WTC11 (cell line): ENCODE measurements around the gene MYH14.

Source experiments
- FOXJ3 ChIP-seq: sonication (generic); formaldehyde crosslinking; IDR thresholded peaks from 2 replicates; pipeline ENCODE4 v1.9.0; 2021; ENCODE audit warnings: missing genetic modification reagents, mild to moderate bottlenecking, borderline replicate concordance
- NR2C2 ChIP-seq: sonication (generic); formaldehyde crosslinking; IDR thresholded peaks from 2 replicates; pipeline ENCODE4 v1.8.0; 2022; ENCODE audit warnings: mild to moderate bottlenecking, missing genetic modification reagents
- SOX15 ChIP-seq: fragments of 250-450 bp; sonication (Bioruptor Pico); IDR thresholded peaks from 2 replicates; pipeline ENCODE4 v1.9.0; 2021; ENCODE audit warnings: mild to moderate bottlenecking
- TEAD4 ChIP-seq: sonication (generic); formaldehyde crosslinking; IDR thresholded peaks from 2 replicates; pipeline ENCODE4 v1.8.0; 2022; ENCODE audit warnings: mild to moderate bottlenecking, missing genetic modification reagents
- ZNF121 ChIP-seq: sonication (generic); formaldehyde crosslinking; IDR thresholded peaks from 2 replicates; pipeline ENCODE4 v1.8.0; 2023; ENCODE audit warnings: missing genetic modification reagents
- TF ChIP-seq, protein P1 (sequence below): fragments of 200-600 bp; IDR thresholded peaks from 2 replicates; pipeline ENCODE4 v1.8.0; 2022; ENCODE audit warnings: antibody characterized with exemption
- TF ChIP-seq, protein P2 (sequence below): sonication (generic); formaldehyde crosslinking; IDR thresholded peaks from 2 replicates; pipeline ENCODE4 v1.8.0; 2022; ENCODE audit warnings: missing genetic modification reagents
- TF ChIP-seq, protein P3 (sequence below): sonication (generic); formaldehyde crosslinking; IDR thresholded peaks from 2 replicates; pipeline ENCODE4 v1.8.1; 2023; ENCODE audit warnings: mild to moderate bottlenecking, missing genetic modification reagents, borderline replicate concordance
- TF ChIP-seq, protein P4 (sequence below): sonication (generic); formaldehyde crosslinking; IDR thresholded peaks from 2 replicates; pipeline ENCODE4 v1.8.1; 2023; ENCODE audit warnings: mild to moderate bottlenecking, missing genetic modification reagents, moderate library complexity
- TF ChIP-seq, protein P5 (sequence below): sonication (generic); formaldehyde crosslinking; IDR thresholded peaks from 2 replicates; pipeline ENCODE4 v1.8.1; 2023; ENCODE audit warnings: mild to moderate bottlenecking, moderate library complexity, missing genetic modification reagents
- TF ChIP-seq, protein P6 (sequence below): sonication (generic); formaldehyde crosslinking; IDR thresholded peaks from 2 replicates; pipeline ENCODE4 v1.8.0; 2023; ENCODE audit warnings: missing genetic modification reagents
- TF ChIP-seq, protein P7 (sequence below): sonication (generic); formaldehyde crosslinking; IDR thresholded peaks from 2 replicates; pipeline ENCODE4 v1.8.0; 2022; ENCODE audit warnings: mild to moderate bottlenecking, missing genetic modification reagents
- TF ChIP-seq, protein P8 (sequence below): sonication (generic); formaldehyde crosslinking; IDR thresholded peaks from 2 replicates; pipeline ENCODE4 v1.8.0; 2022; ENCODE audit warnings: mild to moderate bottlenecking, missing genetic modification reagents

DNA sequence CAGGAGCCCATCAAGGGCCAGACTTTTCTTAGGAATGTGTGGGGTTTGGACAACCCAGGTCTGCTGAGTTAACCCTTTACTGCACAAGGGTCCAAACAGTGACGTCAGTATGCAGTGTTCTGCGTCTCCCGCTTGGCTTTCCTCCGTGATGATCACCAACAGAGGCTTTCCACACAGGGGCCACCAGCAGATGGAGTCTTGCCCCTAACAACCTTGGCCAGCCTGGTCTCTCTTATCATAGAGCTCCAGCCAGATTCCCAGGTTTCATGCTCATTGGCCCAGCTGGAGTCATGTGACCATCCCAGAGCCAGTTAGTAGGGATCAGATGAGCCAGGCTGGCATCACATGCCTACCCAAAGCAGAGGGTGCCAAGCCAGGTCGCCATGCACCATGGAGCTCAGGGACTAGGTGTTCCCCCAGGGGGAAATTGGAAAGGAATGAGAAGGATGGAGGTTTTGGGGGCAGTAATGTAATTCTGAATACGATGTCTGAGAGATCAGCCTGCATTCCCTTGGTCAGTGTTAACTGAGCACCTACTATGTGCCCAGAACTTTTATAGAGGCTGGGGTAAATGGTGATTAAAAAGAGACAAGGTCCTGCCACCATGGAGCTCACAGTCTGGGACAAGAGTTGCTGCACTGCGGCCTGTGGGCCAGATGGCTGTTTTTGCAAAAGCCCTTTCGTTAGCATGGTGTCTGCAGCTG, 61.2 kb downstream of the MYH14 start:
- TF ChIP-seq, protein P1, sequence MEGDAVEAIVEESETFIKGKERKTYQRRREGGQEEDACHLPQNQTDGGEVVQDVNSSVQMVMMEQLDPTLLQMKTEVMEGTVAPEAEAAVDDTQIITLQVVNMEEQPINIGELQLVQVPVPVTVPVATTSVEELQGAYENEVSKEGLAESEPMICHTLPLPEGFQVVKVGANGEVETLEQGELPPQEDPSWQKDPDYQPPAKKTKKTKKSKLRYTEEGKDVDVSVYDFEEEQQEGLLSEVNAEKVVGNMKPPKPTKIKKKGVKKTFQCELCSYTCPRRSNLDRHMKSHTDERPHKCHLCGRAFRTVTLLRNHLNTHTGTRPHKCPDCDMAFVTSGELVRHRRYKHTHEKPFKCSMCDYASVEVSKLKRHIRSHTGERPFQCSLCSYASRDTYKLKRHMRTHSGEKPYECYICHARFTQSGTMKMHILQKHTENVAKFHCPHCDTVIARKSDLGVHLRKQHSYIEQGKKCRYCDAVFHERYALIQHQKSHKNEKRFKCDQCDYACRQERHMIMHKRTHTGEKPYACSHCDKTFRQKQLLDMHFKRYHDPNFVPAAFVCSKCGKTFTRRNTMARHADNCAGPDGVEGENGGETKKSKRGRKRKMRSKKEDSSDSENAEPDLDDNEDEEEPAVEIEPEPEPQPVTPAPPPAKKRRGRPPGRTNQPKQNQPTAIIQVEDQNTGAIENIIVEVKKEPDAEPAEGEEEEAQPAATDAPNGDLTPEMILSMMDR = no peak
- TF ChIP-seq NR2C2 (no peak), ZNF121 (CRISPR knock-in tag) (no peak), TEAD4 (CRISPR knock-in tag) (no peak), SOX15 (no peak), FOXJ3 (no peak)
- TF ChIP-seq, protein P2, sequence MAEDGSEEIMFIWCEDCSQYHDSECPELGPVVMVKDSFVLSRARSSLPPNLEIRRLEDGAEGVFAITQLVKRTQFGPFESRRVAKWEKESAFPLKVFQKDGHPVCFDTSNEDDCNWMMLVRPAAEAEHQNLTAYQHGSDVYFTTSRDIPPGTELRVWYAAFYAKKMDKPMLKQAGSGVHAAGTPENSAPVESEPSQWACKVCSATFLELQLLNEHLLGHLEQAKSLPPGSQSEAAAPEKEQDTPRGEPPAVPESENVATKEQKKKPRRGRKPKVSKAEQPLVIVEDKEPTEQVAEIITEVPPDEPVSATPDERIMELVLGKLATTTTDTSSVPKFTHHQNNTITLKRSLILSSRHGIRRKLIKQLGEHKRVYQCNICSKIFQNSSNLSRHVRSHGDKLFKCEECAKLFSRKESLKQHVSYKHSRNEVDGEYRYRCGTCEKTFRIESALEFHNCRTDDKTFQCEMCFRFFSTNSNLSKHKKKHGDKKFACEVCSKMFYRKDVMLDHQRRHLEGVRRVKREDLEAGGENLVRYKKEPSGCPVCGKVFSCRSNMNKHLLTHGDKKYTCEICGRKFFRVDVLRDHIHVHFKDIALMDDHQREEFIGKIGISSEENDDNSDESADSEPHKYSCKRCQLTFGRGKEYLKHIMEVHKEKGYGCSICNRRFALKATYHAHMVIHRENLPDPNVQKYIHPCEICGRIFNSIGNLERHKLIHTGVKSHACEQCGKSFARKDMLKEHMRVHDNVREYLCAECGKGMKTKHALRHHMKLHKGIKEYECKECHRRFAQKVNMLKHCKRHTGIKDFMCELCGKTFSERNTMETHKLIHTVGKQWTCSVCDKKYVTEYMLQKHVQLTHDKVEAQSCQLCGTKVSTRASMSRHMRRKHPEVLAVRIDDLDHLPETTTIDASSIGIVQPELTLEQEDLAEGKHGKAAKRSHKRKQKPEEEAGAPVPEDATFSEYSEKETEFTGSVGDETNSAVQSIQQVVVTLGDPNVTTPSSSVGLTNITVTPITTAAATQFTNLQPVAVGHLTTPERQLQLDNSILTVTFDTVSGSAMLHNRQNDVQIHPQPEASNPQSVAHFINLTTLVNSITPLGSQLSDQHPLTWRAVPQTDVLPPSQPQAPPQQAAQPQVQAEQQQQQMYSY (CRISPR knock-in tag) = no peak
- TF ChIP-seq, protein P3, sequence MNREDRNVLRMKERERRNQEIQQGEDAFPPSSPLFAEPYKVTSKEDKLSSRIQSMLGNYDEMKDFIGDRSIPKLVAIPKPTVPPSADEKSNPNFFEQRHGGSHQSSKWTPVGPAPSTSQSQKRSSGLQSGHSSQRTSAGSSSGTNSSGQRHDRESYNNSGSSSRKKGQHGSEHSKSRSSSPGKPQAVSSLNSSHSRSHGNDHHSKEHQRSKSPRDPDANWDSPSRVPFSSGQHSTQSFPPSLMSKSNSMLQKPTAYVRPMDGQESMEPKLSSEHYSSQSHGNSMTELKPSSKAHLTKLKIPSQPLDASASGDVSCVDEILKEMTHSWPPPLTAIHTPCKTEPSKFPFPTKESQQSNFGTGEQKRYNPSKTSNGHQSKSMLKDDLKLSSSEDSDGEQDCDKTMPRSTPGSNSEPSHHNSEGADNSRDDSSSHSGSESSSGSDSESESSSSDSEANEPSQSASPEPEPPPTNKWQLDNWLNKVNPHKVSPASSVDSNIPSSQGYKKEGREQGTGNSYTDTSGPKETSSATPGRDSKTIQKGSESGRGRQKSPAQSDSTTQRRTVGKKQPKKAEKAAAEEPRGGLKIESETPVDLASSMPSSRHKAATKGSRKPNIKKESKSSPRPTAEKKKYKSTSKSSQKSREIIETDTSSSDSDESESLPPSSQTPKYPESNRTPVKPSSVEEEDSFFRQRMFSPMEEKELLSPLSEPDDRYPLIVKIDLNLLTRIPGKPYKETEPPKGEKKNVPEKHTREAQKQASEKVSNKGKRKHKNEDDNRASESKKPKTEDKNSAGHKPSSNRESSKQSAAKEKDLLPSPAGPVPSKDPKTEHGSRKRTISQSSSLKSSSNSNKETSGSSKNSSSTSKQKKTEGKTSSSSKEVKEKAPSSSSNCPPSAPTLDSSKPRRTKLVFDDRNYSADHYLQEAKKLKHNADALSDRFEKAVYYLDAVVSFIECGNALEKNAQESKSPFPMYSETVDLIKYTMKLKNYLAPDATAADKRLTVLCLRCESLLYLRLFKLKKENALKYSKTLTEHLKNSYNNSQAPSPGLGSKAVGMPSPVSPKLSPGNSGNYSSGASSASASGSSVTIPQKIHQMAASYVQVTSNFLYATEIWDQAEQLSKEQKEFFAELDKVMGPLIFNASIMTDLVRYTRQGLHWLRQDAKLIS (CRISPR knock-in tag) = no peak
- TF ChIP-seq, protein P4, sequence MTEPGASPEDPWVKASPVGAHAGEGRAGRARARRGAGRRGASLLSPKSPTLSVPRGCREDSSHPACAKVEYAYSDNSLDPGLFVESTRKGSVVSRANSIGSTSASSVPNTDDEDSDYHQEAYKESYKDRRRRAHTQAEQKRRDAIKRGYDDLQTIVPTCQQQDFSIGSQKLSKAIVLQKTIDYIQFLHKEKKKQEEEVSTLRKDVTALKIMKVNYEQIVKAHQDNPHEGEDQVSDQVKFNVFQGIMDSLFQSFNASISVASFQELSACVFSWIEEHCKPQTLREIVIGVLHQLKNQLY = no peak
- TF ChIP-seq, protein P5, sequence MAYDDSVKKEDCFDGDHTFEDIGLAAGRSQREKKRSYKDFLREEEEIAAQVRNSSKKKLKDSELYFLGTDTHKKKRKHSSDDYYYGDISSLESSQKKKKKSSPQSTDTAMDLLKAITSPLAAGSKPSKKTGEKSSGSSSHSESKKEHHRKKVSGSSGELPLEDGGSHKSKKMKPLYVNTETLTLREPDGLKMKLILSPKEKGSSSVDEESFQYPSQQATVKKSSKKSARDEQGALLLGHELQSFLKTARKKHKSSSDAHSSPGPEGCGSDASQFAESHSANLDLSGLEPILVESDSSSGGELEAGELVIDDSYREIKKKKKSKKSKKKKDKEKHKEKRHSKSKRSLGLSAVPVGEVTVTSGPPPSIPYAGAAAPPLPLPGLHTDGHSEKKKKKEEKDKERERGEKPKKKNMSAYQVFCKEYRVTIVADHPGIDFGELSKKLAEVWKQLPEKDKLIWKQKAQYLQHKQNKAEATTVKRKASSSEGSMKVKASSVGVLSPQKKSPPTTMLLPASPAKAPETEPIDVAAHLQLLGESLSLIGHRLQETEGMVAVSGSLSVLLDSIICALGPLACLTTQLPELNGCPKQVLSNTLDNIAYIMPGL (CRISPR knock-in tag) = no peak
- TF ChIP-seq, protein P6, sequence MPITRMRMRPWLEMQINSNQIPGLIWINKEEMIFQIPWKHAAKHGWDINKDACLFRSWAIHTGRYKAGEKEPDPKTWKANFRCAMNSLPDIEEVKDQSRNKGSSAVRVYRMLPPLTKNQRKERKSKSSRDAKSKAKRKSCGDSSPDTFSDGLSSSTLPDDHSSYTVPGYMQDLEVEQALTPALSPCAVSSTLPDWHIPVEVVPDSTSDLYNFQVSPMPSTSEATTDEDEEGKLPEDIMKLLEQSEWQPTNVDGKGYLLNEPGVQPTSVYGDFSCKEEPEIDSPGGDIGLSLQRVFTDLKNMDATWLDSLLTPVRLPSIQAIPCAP (CRISPR knock-in tag) = no peak
- TF ChIP-seq, protein P7, sequence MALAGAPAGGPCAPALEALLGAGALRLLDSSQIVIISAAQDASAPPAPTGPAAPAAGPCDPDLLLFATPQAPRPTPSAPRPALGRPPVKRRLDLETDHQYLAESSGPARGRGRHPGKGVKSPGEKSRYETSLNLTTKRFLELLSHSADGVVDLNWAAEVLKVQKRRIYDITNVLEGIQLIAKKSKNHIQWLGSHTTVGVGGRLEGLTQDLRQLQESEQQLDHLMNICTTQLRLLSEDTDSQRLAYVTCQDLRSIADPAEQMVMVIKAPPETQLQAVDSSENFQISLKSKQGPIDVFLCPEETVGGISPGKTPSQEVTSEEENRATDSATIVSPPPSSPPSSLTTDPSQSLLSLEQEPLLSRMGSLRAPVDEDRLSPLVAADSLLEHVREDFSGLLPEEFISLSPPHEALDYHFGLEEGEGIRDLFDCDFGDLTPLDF (CRISPR knock-in tag) = no peak
- TF ChIP-seq, protein P8, sequence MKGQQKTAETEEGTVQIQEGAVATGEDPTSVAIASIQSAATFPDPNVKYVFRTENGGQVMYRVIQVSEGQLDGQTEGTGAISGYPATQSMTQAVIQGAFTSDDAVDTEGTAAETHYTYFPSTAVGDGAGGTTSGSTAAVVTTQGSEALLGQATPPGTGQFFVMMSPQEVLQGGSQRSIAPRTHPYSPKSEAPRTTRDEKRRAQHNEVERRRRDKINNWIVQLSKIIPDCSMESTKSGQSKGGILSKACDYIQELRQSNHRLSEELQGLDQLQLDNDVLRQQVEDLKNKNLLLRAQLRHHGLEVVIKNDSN (CRISPR knock-in tag) = peak; percentile 84
